CD14-positive monocyte (primary cell): ENCODE measurements around the gene TMEM53. TPM values are rescaled to one million over a fixed set of nuclear protein-coding genes. Genes with fewer than 3 reads are reported as not detected.

Experiments used
- DNase-seq, 3 donors: peaks; one replicate each; pipeline ENCODE4 v3.0.0-alpha.2; 2011 to 2022
- H2AFZ ChIP-seq: 2 replicates; pipeline ENCODE4 v1.6.0; 2012; ENCODE audit warnings: mild to moderate bottlenecking, low read depth, low read length, inconsistent platforms; ENCODE audit not compliant: insufficient read depth, poor library complexity, severe bottlenecking
- H3K27ac ChIP-seq, 2 donors: 1 replicate in 1 of 2; 2 replicates in 1 of 2; pipeline ENCODE4 v1.5.1; 2012 to 2013; ENCODE audit warnings: low read length in 2 of 2, control low read depth in 1 of 2, inconsistent platforms in 1 of 2, low read depth in 1 of 2, mild to moderate bottlenecking in 1 of 2
- H3K27me3 ChIP-seq, 2 donors: one replicate each; pipeline versions ENCODE4 v1.6.0 to v1.6.1; 2011 to 2013; ENCODE audit warnings: low read length in 2 of 2; ENCODE audit not compliant: control insufficient read depth in 2 of 2, insufficient read depth in 2 of 2
- H3K36me3 ChIP-seq, 2 donors: replicated peaks in 1 of 2; 1 replicate in 1 of 2; 2 replicates in 1 of 2; pipeline versions ENCODE4 v1.5.1 to v1.6.1; 2012 to 2013; ENCODE audit warnings: low read length in 2 of 2, control low read depth in 1 of 2, inconsistent platforms in 1 of 2, mild to moderate bottlenecking in 1 of 2; ENCODE audit not compliant: insufficient read depth in 2 of 2, control insufficient read depth in 1 of 2
- H3K4me1 ChIP-seq, 2 donors: 1 replicate in 1 of 2; 2 replicates in 1 of 2; pipeline versions ENCODE4 v1.5.1 to v1.6.1; 2012 to 2013; ENCODE audit warnings: low read length in 2 of 2, control low read depth in 1 of 2, inconsistent platforms in 1 of 2, mild to moderate bottlenecking in 1 of 2, moderate library complexity in 1 of 2; ENCODE audit not compliant: insufficient read depth in 2 of 2, control insufficient read depth in 1 of 2
- H3K4me2 ChIP-seq: replicated peaks from 2 replicates; pipeline ENCODE3; 2012; ENCODE audit warnings: low read length, moderate library complexity, mild to moderate bottlenecking; ENCODE audit not compliant: poor library complexity, severe bottlenecking; ENCODE audit errors: extremely low read depth
- H3K4me3 ChIP-seq, 3 experiments: fragments of 200-600 bp in 1 of 3; sonication (generic) in 1 of 3; replicated peaks in 1 of 3; 1 replicate in 2 of 3; 2 replicates in 1 of 3; pipeline ENCODE4 v1.5.1; 2011 to 2013; ENCODE audit warnings: low read length in 3 of 3, mild to moderate bottlenecking in 3 of 3, control low read depth in 2 of 3, low read depth in 2 of 3, inconsistent platforms in 1 of 3, moderate library complexity in 1 of 3
- H3K79me2 ChIP-seq: 2 replicates; pipeline ENCODE4 v1.6.0; 2012; ENCODE audit warnings: mild to moderate bottlenecking, control low read depth, inconsistent platforms, low read length, moderate library complexity; ENCODE audit not compliant: insufficient read depth
- H3K9ac ChIP-seq: 2 replicates; pipeline ENCODE4 v1.6.0; 2017; ENCODE audit warnings: low read length, mild to moderate bottlenecking; ENCODE audit not compliant: insufficient read depth, poor library complexity, severe bottlenecking
- H3K9me3 ChIP-seq, 2 donors: replicated peaks in 1 of 2; 1 replicate in 1 of 2; 2 replicates in 1 of 2; pipeline versions ENCODE4 v1.5.1 to v1.6.1; 2012 to 2013; ENCODE audit warnings: low read length in 2 of 2, control low read depth in 1 of 2; ENCODE audit not compliant: control insufficient read depth in 1 of 2, insufficient read depth in 1 of 2
- H4K20me1 ChIP-seq: 2 replicates; pipeline ENCODE4 v1.6.0; 2012; ENCODE audit warnings: mild to moderate bottlenecking, low read length, control low read depth, moderate library complexity; ENCODE audit not compliant: insufficient read depth
- H3K27ac Mint-ChIP-seq, 7 donors: one replicate each; pipeline ENCODE4 v1.8.0; 2020; ENCODE audit warnings: mild to moderate bottlenecking in 7 of 7, mixed read lengths in 7 of 7, moderate library complexity in 6 of 7, inconsistent platforms in 2 of 7
- H3K27me3 Mint-ChIP-seq, 3 donors: one replicate each; pipeline ENCODE4 v1.8.0; 2021 to 2022; ENCODE audit warnings: low read depth in 3 of 3, mild to moderate bottlenecking in 3 of 3, mixed read lengths in 3 of 3, moderate library complexity in 3 of 3, inconsistent platforms in 1 of 3
- H3K36me3 Mint-ChIP-seq, 2 donors: one replicate each; pipeline ENCODE4 v1.8.0; 2020; ENCODE audit warnings: mixed read lengths in 2 of 2, inconsistent platforms in 1 of 2, mild to moderate bottlenecking in 1 of 2
- H3K4me1 Mint-ChIP-seq: one replicate; pipeline ENCODE4 v1.8.0; 2020; ENCODE audit warnings: mild to moderate bottlenecking, mixed read lengths
- H3K4me3 Mint-ChIP-seq, 2 donors: one replicate each; pipeline ENCODE4 v1.8.0; 2020; ENCODE audit warnings: mild to moderate bottlenecking in 2 of 2, mixed read lengths in 2 of 2, moderate library complexity in 1 of 2
- H3K9me3 Mint-ChIP-seq, 7 donors: one replicate each; pipeline ENCODE4 v1.8.0; 2020 to 2022; ENCODE audit warnings: mixed read lengths in 7 of 7, mild to moderate bottlenecking in 6 of 7, moderate library complexity in 6 of 7, inconsistent platforms in 2 of 7
- WGBS: methylation state at CpG from one replicate; pipeline ENCODE4 v1.1.5; 2013; ENCODE audit warnings: missing lambda C conversion rate; ENCODE audit not compliant: insufficient coverage; 5-methylcytosine and 5-hydroxymethylcytosine counted together
- intact Hi-C, 2 donors: fragments of 100-400 bp; cut with micrococcal nuclease; formaldehyde crosslinking; loops; one replicate each; pipeline versions ENCODE4 v1.15.0 to v1.15.1; 2023
- polyA plus RNA-seq, 3 donors: library from polyadenylated mRNA; depleted of rRNA in 1 of 3; unstranded in 2 of 3; stranded (reverse) in 1 of 3; fragments of 300-500 nt in 2 of 3; fragments of >200 nt in 1 of 3; fragmentation: Illumina TruSeq in 2 of 3; gene quantifications; 1 replicate in 2 of 3; 2 replicates in 1 of 3; pipeline ENCODE4 v1.2.3, GENCODE V29; 2012 to 2021
- TF ChIP-seq, protein P1 (sequence below): fragments of 200-600 bp; IDR thresholded peaks from one replicate; pipeline ENCODE4 v1.8.0; 2022; ENCODE audit warnings: antibody characterized with exemption, mild to moderate bottlenecking

Gene TMEM53
- polyA plus RNA-seq, 3 donors = 4.8 to 8.8 (median 8.6) TPM

DNA sequence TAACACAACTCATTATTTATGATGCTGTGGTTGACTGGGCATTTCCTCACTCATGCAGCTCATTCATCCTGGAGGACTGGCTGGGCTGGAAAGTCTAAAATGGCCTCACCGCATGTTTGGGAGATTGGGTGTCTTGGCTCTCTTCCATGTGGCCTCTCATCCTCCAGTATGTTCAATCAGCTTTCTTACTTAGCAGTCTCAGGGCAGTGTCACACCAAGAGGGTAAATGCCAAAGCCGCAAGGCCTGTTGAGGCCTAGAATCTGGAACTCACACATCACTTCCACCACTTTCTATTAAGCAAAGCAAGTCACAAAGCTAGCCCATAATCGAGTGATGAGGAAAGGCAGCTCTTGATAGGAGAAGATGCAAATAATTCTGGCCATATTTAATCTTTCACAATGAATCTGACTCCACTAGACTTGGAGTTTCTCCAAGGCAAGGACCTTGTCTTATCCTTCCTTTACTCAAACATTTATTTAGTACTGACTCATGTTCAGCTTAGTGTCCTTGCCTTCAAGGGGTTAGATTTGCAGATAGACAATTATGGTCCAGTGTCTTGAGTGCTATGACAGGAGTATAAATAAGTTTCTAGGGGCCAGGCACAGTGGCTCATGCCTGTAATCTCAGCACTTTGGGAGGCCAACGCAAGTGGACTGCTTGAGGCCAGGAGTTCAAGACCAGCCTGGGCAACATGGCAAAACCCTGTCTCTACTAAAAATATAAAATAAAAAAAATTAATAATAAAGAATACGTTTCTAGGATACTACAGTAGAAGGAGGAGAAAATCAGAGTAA, 45.1 kb downstream of the TMEM53 start:
- H3K79me2 ChIP-seq = peaks cover 19% of the 10 kb centered on the region
- no peaks in the 10 kb centered on the region for H3K27me3 ChIP-seq
- no peak overlapping the region for H2AFZ ChIP-seq
- H3K4me1 ChIP-seq = peaks cover 22 to 27% of the 10 kb centered on the region in 2 donors
- H3K4me3 ChIP-seq = no peak overlapping the region
- H3K36me3 Mint-ChIP-seq = peaks cover 5 to 13% of the 10 kb centered on the region in 2 donors
- DNase-seq = no peak
- no peak overlapping the region for H3K27ac ChIP-seq
- no CpG with 5 or more reads among the region's 5 CpGs for WGBS
- H4K20me1 ChIP-seq = peaks cover 17% of the 10 kb centered on the region
- TF ChIP-seq, protein P1, sequence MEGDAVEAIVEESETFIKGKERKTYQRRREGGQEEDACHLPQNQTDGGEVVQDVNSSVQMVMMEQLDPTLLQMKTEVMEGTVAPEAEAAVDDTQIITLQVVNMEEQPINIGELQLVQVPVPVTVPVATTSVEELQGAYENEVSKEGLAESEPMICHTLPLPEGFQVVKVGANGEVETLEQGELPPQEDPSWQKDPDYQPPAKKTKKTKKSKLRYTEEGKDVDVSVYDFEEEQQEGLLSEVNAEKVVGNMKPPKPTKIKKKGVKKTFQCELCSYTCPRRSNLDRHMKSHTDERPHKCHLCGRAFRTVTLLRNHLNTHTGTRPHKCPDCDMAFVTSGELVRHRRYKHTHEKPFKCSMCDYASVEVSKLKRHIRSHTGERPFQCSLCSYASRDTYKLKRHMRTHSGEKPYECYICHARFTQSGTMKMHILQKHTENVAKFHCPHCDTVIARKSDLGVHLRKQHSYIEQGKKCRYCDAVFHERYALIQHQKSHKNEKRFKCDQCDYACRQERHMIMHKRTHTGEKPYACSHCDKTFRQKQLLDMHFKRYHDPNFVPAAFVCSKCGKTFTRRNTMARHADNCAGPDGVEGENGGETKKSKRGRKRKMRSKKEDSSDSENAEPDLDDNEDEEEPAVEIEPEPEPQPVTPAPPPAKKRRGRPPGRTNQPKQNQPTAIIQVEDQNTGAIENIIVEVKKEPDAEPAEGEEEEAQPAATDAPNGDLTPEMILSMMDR = no peak
- no peak overlapping the region for H3K4me3 Mint-ChIP-seq
- no peak overlapping the region for H3K27ac Mint-ChIP-seq
- H3K9ac ChIP-seq = no peak overlapping the region
- H3K9me3 ChIP-seq = no peaks in the 10 kb centered on the region
- intact Hi-C loops = no loop called here
- H3K27me3 Mint-ChIP-seq = peaks cover 0 to 2% (median 0%) of the 10 kb centered on the region in 3 donors
- H3K4me2 ChIP-seq = no peak overlapping the region
- peaks cover 26% of the 10 kb centered on the region for H3K4me1 Mint-ChIP-seq
- H3K9me3 Mint-ChIP-seq = peaks cover 0 to 4% (median 0%) of the 10 kb centered on the region in 7 donors
- peaks cover 13 to 15% of the 10 kb centered on the region in 2 donors for H3K36me3 ChIP-seq

DNA sequence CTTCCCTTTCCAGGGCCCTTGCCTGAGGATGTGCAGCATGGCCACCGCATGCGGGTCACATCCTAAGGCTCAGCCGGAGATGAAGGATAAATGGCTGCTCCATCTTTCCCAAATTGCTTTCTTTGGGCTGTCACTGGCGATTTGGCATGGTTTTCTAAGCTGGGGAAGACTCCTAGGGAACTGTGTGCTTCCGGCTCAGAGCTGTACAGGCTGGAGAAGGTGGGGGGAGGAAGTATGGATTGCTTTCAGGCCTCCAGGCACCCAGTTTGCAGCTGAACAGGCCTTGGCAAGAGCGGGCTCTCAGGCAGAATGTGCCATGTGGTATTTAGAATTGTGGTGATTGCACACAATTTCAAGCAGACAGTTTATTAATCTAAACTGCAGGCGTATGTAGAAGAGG, 48.9 kb downstream of the TMEM53 start:
- TF ChIP-seq, protein P1 = no peak
- intact Hi-C loops = no loop called here
- Histone ChIP-seq H3K27ac (no peak overlapping the region), H3K9me3 (no peaks in the 10 kb centered on the region), H3K4me2 (no peak overlapping the region), H3K9ac (no peak overlapping the region), H4K20me1 (no peaks in the 10 kb centered on the region), H3K4me1 (no peaks in the 10 kb centered on the region), H3K79me2 (no peaks in the 10 kb centered on the region), H3K4me3 (no peak overlapping the region), H2AFZ (no peak overlapping the region), H3K27me3 (no peaks in the 10 kb centered on the region), H3K36me3 (no peaks in the 10 kb centered on the region)
- no peak for DNase-seq
- Mint-ChIP-seq H3K4me3 (no peak overlapping the region), H3K9me3 (peaks cover 0 to 1% (median 0%) of the 10 kb centered on the region in 7 donors), H3K4me1 (no peaks in the 10 kb centered on the region), H3K27ac (no peak overlapping the region), H3K36me3 (no peaks in the 10 kb centered on the region), H3K27me3 (peaks cover 0 to 5% (median 3%) of the 10 kb centered on the region in 3 donors)
- WGBS = 97% methylated on average over 5 of the region's 7 CpGs
